Osteoblast (primary cell): ENCODE results near the gene ESRRG. TPM values are rescaled to one million over a fixed set of nuclear protein-coding genes. Genes with fewer than 3 reads are reported as not detected.

Source experiments
- DNase-seq: peaks from one replicate; pipeline ENCODE4 v3.0.0; 2011; ENCODE audit warnings: low spot score, mixed read lengths; ENCODE audit not compliant: insufficient read length; ENCODE audit errors: missing footprints
- H2AFZ ChIP-seq: 2 replicates; pipeline ENCODE4 v1.6.0; 2011; ENCODE audit warnings: mild to moderate bottlenecking, low read length
- H3K27ac ChIP-seq: 2 replicates; pipeline ENCODE4 v1.5.1; 2011; ENCODE audit warnings: mild to moderate bottlenecking, low read depth, low read length, moderate library complexity
- H3K27me3 ChIP-seq: 2 replicates; pipeline ENCODE4 v1.6.0; 2012; ENCODE audit warnings: mild to moderate bottlenecking, control low read depth, inconsistent platforms, low read length, moderate library complexity; ENCODE audit not compliant: insufficient read depth
- H3K36me3 ChIP-seq: 2 replicates; pipeline ENCODE4 v1.5.1; 2011; ENCODE audit warnings: mild to moderate bottlenecking, low read length, control low read depth, moderate library complexity; ENCODE audit not compliant: insufficient read depth
- H3K4me1 ChIP-seq: 2 replicates; pipeline ENCODE4 v1.5.1; 2011; ENCODE audit warnings: mild to moderate bottlenecking, low read length, control low read depth, moderate library complexity; ENCODE audit not compliant: insufficient read depth
- H3K4me2 ChIP-seq: 2 replicates; pipeline ENCODE4 v1.6.0; 2011; ENCODE audit warnings: mild to moderate bottlenecking, low read length; ENCODE audit not compliant: insufficient read depth
- H3K4me3 ChIP-seq: fragments of 200-600 bp; sonication (generic); 3 replicates; pipeline ENCODE4 v1.5.1; 2012; ENCODE audit warnings: mild to moderate bottlenecking, low read length, inconsistent platforms; ENCODE audit not compliant: insufficient read depth
- H3K79me2 ChIP-seq: 2 replicates; pipeline ENCODE4 v1.6.0; 2012; ENCODE audit warnings: mild to moderate bottlenecking, low read length, control low read depth, inconsistent platforms; ENCODE audit not compliant: insufficient read depth
- H3K9me3 ChIP-seq: 2 replicates; pipeline ENCODE4 v1.5.1; 2011; ENCODE audit warnings: low read depth, low read length, control low read depth
- H4K20me1 ChIP-seq: 2 replicates; pipeline ENCODE4 v1.6.0; 2012; ENCODE audit warnings: mild to moderate bottlenecking, low read length, control low read depth; ENCODE audit not compliant: insufficient read depth
- total RNA-seq: library from RNA; depleted of rRNA; stranded (reverse); fragments of >200 nt; gene quantifications from 2 replicates; pipeline ENCODE4 v1.2.3, GENCODE V29; 2012
- TF ChIP-seq, protein P1 (sequence below): IDR thresholded peaks from 2 replicates; pipeline ENCODE4 v1.5.1; 2011; ENCODE audit warnings: mild to moderate bottlenecking, low read depth, low read length, moderate library complexity; ENCODE audit errors: extremely low read depth

The ESRRG gene
- total RNA-seq, 1 donor = not detected

DNA sequence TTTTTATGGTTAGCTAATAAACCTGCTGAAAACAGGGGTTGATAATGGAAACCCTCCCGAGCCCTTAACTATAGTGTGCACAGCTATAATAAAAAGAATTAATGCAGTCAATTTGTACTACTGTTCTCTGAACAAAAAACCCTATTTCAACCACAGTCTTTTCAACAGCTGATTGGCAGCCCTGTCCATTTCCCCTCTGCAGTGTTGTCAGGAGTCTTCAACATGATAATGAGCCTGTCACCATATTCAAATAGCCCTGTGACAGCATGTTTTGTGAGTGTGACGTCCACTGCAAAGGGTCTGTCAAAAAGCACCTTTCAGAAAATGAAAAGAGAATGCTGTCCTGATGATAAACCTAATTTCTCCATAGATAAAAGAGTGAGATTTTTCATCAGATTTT, 92.7 kb downstream of the ESRRG start:
- Histone ChIP-seq H2AFZ (no peak overlapping the region), H3K9me3 (no peaks in the 10 kb centered on the region), H3K4me2 (no peak overlapping the region), H4K20me1 (no peaks in the 10 kb centered on the region), H3K27me3 (no peaks in the 10 kb centered on the region), H3K79me2 (no peaks in the 10 kb centered on the region), H3K4me3 (no peak overlapping the region), H3K4me1 (no peaks in the 10 kb centered on the region), H3K27ac (no peak overlapping the region), H3K36me3 (no peaks in the 10 kb centered on the region)
- TF ChIP-seq, protein P1, sequence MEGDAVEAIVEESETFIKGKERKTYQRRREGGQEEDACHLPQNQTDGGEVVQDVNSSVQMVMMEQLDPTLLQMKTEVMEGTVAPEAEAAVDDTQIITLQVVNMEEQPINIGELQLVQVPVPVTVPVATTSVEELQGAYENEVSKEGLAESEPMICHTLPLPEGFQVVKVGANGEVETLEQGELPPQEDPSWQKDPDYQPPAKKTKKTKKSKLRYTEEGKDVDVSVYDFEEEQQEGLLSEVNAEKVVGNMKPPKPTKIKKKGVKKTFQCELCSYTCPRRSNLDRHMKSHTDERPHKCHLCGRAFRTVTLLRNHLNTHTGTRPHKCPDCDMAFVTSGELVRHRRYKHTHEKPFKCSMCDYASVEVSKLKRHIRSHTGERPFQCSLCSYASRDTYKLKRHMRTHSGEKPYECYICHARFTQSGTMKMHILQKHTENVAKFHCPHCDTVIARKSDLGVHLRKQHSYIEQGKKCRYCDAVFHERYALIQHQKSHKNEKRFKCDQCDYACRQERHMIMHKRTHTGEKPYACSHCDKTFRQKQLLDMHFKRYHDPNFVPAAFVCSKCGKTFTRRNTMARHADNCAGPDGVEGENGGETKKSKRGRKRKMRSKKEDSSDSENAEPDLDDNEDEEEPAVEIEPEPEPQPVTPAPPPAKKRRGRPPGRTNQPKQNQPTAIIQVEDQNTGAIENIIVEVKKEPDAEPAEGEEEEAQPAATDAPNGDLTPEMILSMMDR = no peak
- DNase-seq = no peak

DNA sequence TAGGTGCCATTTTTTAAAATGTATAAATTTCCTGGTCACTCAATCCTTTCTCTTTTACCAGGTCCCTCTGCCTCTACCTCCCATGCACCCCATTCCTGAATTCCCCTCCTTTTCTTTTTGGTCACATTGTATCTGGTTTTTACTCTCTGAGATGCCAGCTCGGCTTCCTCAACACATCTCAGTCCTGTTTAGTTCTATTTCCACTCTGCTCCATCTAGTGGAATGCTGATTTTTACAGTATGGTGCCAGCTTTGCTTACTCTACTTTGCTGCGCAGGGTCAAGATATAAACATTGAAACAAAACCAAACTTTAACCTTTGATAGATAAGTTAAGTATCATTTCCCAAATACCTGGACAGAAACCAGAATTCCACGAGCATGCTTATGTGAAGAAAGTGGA, 96.0 kb downstream of the ESRRG start:
- TF ChIP-seq, protein P1 = no peak
- no peak for DNase-seq
- H3K27ac ChIP-seq = no peak overlapping the region
- no peaks in the 10 kb centered on the region for H4K20me1 ChIP-seq
- H2AFZ ChIP-seq = no peak overlapping the region
- no peaks in the 10 kb centered on the region for H3K36me3 ChIP-seq
- no peaks in the 10 kb centered on the region for H3K4me1 ChIP-seq
- H3K9me3 ChIP-seq = no peaks in the 10 kb centered on the region
- H3K79me2 ChIP-seq = no peaks in the 10 kb centered on the region
- no peak overlapping the region for H3K4me3 ChIP-seq
- H3K27me3 ChIP-seq = no peaks in the 10 kb centered on the region
- H3K4me2 ChIP-seq = no peak overlapping the region

DNA sequence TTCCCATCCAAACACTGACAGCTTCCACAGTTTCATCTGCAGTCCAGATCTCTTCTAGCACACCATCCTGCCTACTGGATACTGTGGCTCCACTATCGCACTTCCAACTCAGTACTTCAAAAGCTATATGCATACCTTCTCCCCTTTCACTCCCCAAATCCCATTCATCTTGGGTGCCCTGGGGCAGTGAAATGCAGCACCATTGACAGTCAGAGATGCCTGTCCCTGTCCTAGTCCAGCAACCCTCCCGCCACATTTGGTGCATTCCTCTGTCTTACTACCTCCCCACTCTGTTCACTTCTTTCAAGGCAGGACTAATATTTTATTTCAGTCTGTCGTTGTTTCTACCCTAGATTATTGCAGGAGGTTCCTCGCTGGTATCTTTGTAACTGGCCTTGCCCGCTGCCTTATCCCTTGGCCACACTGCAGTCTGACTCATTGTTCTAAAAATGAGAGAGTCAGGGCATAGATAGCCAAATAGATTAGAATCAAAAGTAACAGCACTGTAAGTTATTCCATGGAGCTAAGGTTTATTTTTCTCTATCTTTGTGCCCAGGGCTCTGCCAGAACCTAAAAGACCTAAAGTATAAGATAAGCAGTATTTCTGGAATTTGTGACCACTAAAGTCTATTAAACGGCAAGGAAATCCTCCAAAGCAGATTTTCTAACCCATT, 96.7 kb downstream of the ESRRG start:
- H3K4me3 ChIP-seq = no peak overlapping the region
- H3K27ac ChIP-seq = no peak overlapping the region
- H3K9me3 ChIP-seq = no peaks in the 10 kb centered on the region
- H3K79me2 ChIP-seq = no peaks in the 10 kb centered on the region
- no peaks in the 10 kb centered on the region for H3K36me3 ChIP-seq
- no peak for DNase-seq
- no peaks in the 10 kb centered on the region for H3K27me3 ChIP-seq
- no peak overlapping the region for H3K4me2 ChIP-seq
- no peaks in the 10 kb centered on the region for H3K4me1 ChIP-seq
- no peaks in the 10 kb centered on the region for H4K20me1 ChIP-seq
- TF ChIP-seq, protein P1 = no peak
- H2AFZ ChIP-seq = no peak overlapping the region

DNA sequence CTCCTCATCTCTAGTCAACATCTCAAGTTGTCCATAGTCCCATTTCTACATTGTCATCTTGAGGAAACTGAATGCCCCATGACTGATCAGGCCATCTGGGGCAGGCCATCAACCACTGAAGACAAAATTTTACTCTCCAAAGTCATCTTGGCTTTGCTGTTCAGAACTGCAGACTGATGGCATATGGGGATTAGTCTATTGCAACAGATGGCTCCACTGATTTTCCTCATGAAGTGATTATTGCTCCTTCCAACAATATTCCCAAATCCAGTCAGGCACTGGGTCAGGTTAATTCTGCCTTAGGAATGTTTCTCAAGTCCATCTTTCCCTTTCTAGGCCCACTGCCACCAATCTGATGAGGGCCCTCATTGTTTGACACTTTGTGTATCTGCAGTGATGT, 101.7 kb downstream of the ESRRG start:
- Histone ChIP-seq H3K4me3 (no peak overlapping the region), H3K36me3 (no peaks in the 10 kb centered on the region), H3K79me2 (no peaks in the 10 kb centered on the region), H3K27me3 (no peaks in the 10 kb centered on the region), H4K20me1 (no peaks in the 10 kb centered on the region), H2AFZ (no peak overlapping the region), H3K4me1 (no peaks in the 10 kb centered on the region), H3K9me3 (no peaks in the 10 kb centered on the region), H3K4me2 (no peak overlapping the region), H3K27ac (no peak overlapping the region)
- no peak for DNase-seq
- TF ChIP-seq, protein P1 = no peak
